ENCODE results near the gene CCSER1.
"Not testable (repeated sequence)": the region's sequence is repeated elsewhere in the genome, so short reads cannot be mapped to it uniquely, and the experiment has no call there.

CCSER1 gene

DNA sequence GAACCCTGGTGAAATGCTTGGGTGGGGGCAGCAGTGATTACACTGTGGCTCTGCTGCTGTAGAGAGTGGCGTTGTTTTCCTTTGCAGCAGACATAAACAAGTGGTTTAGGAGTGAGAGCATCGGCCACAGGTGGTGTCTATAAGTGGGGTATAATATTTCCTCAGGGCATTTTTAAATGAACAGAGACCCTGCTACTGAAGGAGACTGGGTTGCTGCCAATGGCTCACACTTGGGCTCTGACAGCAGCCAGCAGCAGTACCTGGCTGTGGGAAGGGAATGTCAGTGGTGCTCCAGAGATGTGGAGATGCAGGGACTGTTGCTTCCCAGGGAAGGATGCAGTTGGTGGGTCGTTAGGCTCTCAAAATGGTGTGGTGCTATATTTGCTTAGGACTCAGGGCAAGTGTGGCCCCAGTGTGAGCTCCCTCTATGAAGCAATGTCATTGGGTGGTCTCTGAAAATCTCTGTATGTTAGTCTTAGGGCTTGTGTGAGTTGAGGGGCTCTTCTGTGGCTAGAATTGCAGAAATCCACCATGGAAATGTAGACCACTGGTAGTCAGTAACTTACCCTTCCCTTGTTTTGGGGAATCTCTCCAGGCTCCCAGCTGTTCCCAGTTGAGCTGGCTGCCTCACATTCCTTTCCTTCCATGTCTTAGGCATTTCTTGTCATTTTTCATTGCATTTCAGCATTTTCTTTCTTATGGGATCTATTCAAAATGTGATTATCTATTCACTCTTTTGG is 1153.5 kb downstream of the CCSER1 start:
- DNase-seq (ENCODE audit: low read depth in 2 of 2): no peak

DNA sequence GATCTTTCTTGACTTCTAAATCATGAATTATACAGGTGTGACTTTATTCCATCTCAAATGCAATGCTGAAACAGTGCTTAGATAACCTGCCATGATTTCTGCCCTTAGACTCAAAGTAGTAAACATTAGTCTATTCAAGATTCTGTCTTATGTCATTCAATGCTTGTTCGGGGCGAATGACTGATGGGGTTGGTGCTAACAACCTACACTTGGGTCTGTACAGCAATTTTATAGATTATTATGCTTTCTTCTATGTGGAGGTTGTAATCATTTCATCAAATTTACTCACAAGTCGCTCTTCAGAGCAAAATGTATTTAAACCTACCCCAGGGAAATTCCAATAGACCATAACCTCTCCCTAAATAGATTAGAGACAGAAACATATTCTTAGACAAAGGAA is 1155.0 kb downstream of the CCSER1 start:
- DNase-seq (ENCODE audit: low read depth in 2 of 2): no peak

DNA sequence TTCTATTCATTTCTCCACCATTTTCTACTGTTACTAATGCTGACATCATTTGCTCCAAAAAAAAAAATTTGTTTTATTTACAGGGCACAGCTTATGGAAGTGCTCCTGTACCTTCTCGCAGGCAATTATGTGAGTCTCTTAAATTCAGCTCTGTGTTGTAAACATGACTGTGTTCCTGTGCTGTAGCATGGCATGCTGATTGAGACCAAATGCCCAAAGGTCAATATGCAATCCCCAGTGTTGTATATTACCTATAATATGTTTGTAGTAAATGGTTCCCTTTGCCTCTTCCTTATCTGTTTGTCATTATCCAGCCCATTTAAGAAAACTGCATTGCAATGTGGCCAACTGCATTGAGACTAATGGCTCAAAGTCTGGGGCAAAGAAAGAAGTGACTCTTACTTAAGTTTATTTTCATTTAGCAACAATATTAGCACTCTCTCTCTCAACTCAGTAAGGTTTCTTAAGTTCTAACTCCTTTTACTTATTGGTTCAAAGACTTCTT is 1156.6 kb downstream of the CCSER1 start:
- DNase-seq (ENCODE audit: low read depth in 2 of 2): no peak

GRCh38 chr4:91284480-91284879 is 1157.3 kb downstream of the CCSER1 start:
- no peak for DNase-seq (ENCODE audit: low read depth in 2 of 2)

- no peak for DNase-seq (ENCODE audit: low read depth in 2 of 2)
Observed at GRCh38 chr4:91285487-91285886, 1158.3 kb downstream of the CCSER1 start.

- no peak for DNase-seq (ENCODE audit: low read depth in 2 of 2)
Observed at GRCh38 chr4:91288702-91289311, 1161.6 kb downstream of the CCSER1 start.

DNA sequence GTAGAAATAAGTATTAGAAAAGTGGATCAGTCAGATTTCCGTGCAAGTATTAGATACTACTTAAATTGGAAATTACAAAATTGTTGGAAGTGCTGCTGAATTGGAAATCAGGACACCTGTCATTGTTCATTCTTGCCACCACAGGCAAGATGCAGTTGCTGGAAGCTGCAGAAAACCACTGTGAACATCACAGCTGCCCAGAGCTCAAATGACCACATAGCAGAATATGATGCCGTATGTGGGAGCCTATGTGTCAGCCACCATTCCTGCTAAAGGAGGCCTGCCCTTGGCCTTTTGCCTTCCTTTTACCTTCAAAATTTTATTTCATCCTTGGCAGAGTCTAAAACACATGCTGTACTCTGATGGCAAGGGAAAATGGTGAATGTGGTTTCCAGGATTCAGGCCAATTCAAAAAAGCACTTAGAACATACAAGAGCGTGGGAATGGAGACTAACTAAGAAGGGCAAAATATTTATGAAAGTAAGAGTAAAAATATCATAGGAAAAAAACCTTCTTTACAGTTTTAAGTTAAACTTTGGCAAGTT is 1171.0 kb downstream of the CCSER1 start:
- no peak for DNase-seq (ENCODE audit: low read depth in 2 of 2)

- no peak for DNase-seq (ENCODE audit: low read depth in 2 of 2)
Observed at GRCh38 chr4:91298824-91299223, 1171.6 kb downstream of the CCSER1 start.

DNA sequence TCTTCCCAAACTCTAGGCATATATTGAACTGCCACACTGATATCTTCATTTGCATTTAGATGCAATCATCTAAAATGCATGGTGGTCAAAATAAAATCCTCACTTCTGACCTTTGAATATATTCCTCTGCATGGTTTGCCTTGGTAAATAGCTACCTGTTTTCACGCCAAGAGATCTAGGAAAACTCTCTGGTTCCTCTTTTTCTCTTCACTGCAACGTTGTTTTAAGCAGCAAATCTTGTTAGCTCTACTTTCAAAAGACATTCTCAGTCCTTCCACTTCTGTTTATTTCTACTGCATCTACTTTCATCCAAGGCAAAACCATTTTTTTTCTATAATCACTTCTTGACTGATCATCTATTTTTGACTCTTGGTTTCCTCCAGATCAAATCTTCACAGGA is 1174.9 kb downstream of the CCSER1 start:
- no peak for DNase-seq (ENCODE audit: low read depth in 2 of 2)

DNA sequence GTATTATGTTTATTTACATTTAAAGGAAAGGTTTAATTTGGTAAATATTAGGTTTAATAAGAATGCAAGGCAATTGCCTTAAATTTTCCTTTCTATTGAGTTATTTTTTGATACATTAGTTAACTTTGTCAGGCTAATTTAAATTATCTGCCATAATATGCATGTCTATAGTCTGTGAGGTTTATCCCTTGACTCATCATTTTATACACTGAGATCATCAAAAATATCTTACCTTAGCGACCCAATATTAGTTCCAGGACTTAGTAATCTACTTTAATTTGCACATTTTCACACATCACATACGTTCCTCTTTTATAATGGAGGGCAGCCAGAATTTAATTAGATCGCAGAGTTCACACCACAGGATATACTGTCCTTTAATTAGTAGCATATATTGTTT is 1177.1 kb downstream of the CCSER1 start:
- DNase-seq (ENCODE audit: low read depth in 2 of 2): no peak

- DNase-seq (ENCODE audit: low read depth in 2 of 2): no peak
Observed at GRCh38 chr4:91317434-91317833, 1190.2 kb downstream of the CCSER1 start.

- no peak for DNase-seq (ENCODE audit: low read depth in 2 of 2)
Observed at GRCh38 chr4:91319556-91320268, 1192.5 kb downstream of the CCSER1 start.

GRCh38 chr4:91322961-91323360 is 1195.8 kb downstream of the CCSER1 start:
- no peak for DNase-seq (ENCODE audit: low read depth in 2 of 2)

GRCh38 chr4:91325495-91325894 is 1198.3 kb downstream of the CCSER1 start:
- no peak for DNase-seq (ENCODE audit: low read depth in 2 of 2)

GRCh38 chr4:91326167-91326566 is 1199.0 kb downstream of the CCSER1 start:
- not testable (repeated sequence) for DNase-seq (ENCODE audit: low read depth in 2 of 2)

- no peak for DNase-seq (ENCODE audit: low read depth in 2 of 2)
Observed at GRCh38 chr4:91330555-91331137, 1203.5 kb downstream of the CCSER1 start.

- no peak for DNase-seq (ENCODE audit: low read depth in 2 of 2)
Observed at GRCh38 chr4:91340822-91341221, 1213.6 kb downstream of the CCSER1 start.

- no peak for DNase-seq (ENCODE audit: low read depth in 2 of 2)
Observed at GRCh38 chr4:91345632-91346031, 1218.4 kb downstream of the CCSER1 start.

- not testable (repeated sequence) for DNase-seq (ENCODE audit: low read depth in 2 of 2)
Observed at GRCh38 chr4:91356496-91356895, 1229.3 kb downstream of the CCSER1 start.

- DNase-seq (ENCODE audit: low read depth in 2 of 2): not testable (repeated sequence)
Observed at GRCh38 chr4:91358016-91358415, 1230.8 kb downstream of the CCSER1 start.

DNA sequence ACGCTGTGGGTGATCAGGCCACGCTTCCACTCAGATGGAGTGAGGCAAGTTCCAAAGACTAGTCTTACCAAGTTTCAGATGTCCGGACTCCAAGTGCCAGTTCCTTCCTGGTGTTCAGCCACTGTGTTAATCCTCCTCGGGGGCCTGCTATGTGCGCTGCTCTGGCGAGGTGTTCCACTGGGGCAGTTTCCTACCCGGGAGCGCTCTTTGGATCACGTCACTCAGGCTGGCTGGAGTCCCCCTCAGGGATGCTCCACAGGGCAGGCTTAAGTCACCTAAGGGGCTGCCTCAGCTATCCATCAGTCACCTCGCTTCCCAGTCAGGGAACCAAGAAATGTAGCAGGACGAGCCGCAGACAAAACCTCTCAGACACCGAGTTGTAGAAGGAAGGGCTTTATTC is 1231.4 kb downstream of the CCSER1 start:
- DNase-seq (ENCODE audit: low read depth in 2 of 2): not testable (repeated sequence)

Measured in stimulated activated CD8-positive, alpha-beta memory T cell treated with anti-CD3 and anti-CD28 coated beads, Interleukin-7, amount 100 ng/mL, for 1 hour (primary cell).